Neural progenitor cell (in vitro differentiated cells): ENCODE data around the gene SLC44A5.

Source experiments
- CTCF ChIP-seq: fragments of 200-600 bp; sonication (generic); IDR thresholded peaks from 2 replicates; pipeline ENCODE4 v1.5.1; 2017; ENCODE audit warnings: antibody characterized with exemption, mild to moderate bottlenecking
- EZH2phosphoT487 ChIP-seq: fragments of 200-600 bp; sonication (generic); IDR thresholded peaks from 2 replicates; pipeline ENCODE4 v1.6.1; 2017; ENCODE audit warnings: antibody characterized with exemption

- TF ChIP-seq CTCF (no peak), EZH2phosphoT487 (no peak)
These were observed 137.8 kb downstream of the SLC44A5 start for GRCh38 chr1:75472971-75473603.
